Tibial nerve (tissue), 4 donors: ENCODE results near the gene RANGRF. TPM values are rescaled to one million over a fixed set of nuclear protein-coding genes. Genes with fewer than 3 reads are reported as not detected.

ENCODE experiments used
- DNase-seq, 2 donors: peaks; one replicate each; pipeline ENCODE4 v3.0.0-alpha.2; 2019; ENCODE audit warnings: low spot score in 2 of 2
- H3K27ac ChIP-seq, 4 donors: fragments of 200-600 bp; sonication (generic) in 3 of 4; one replicate each; pipeline ENCODE4 v1.5.1; 2017 to 2019; ENCODE audit warnings: mild to moderate bottlenecking in 1 of 4
- H3K27me3 ChIP-seq, 2 donors: fragments of 200-600 bp; sonication (generic) in 1 of 2; one replicate each; pipeline versions ENCODE4 v1.5.1 to v1.6.0; 2017 to 2019
- H3K36me3 ChIP-seq, 3 donors: fragments of 200-600 bp; sonication (generic); one replicate each; pipeline ENCODE4 v1.5.1; 2018 to 2019
- H3K4me1 ChIP-seq, 4 donors: fragments of 200-600 bp; sonication (generic) in 3 of 4; one replicate each; pipeline ENCODE4 v1.5.1; 2017 to 2019
- H3K4me3 ChIP-seq, 4 donors: fragments of 200-600 bp; sonication (generic) in 3 of 4; one replicate each; pipeline ENCODE4 v1.5.1; 2017 to 2019; ENCODE audit warnings: mild to moderate bottlenecking in 1 of 4, moderate library complexity in 1 of 4
- H3K9me3 ChIP-seq, 4 donors: fragments of 200-600 bp; sonication (generic) in 3 of 4; one replicate each; pipeline ENCODE4 v1.5.1; 2017 to 2019
- EP300 ChIP-seq, 2 donors: sonication (generic); formaldehyde crosslinking; IDR thresholded peaks; one replicate each; pipeline ENCODE4 v1.6.1; 2017; ENCODE audit warnings: antibody characterized with exemption in 2 of 2, mild to moderate bottlenecking in 1 of 2
- POLR2A ChIP-seq, 2 donors: fragments of 450-650 bp; IDR thresholded peaks; one replicate each; pipeline ENCODE4 v1.6.1; 2017; ENCODE audit warnings: antibody characterized with exemption in 2 of 2, mild to moderate bottlenecking in 2 of 2, moderate library complexity in 2 of 2
- WGBS, 2 donors: methylation state at CpG; one replicate each; pipeline ENCODE4 v1.1.5; 2018; 5-methylcytosine and 5-hydroxymethylcytosine counted together
- total RNA-seq, 4 donors: library from RNA; depleted of rRNA; stranded (reverse); fragments of >200 nt; gene quantifications; one replicate each; pipeline ENCODE4 v1.1.0, GENCODE V29; 2016
- TF ChIP-seq, protein P1 (sequence below), 5 experiments: fragments of 200-600 bp in 3 of 5; fragments of 450-650 bp in 2 of 5; sonication (generic) in 3 of 5; IDR thresholded peaks; one replicate each; pipeline ENCODE4 v1.5.1; 2016 to 2019; ENCODE audit warnings: antibody characterized with exemption in 5 of 5, mild to moderate bottlenecking in 3 of 5, moderate library complexity in 2 of 5

Gene RANGRF
- total RNA-seq, 4 donors from 2014 or later = 23.0 to 35.4 (median 25.1) TPM

DNA sequence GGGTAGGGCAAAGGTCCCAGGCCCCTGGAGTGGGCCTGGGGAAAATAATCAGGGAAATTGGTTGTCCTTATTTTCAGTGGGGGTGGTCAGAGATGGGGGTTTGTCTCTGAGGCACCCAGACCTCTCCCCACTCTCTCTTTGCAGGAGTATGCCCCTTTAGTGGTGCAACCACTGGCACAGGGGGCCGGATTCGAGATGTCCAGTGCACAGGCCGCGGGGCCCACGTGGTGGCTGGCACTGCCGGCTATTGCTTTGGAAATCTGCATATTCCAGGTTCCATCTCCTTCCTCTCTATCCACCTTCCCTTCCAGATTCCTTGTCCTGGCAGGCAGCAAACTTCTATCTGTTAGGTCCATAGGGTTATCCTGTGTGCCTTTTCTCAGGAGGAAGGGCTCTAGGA is 31.8 kb upstream of the RANGRF start:
- Histone ChIP-seq H3K9me3 (no peaks in the 10 kb centered on the region), H3K36me3 (peaks cover 0 to 80% (median 5%) of the 10 kb centered on the region in 3 donors), H3K4me3 (no peak overlapping the region), H3K27me3 (no peaks in the 10 kb centered on the region), H3K27ac (no peak overlapping the region), H3K4me1 (no peaks in the 10 kb centered on the region)
- WGBS, 2 donors = 98 to 99% methylated on average over 6 of the region's 6 CpGs
- DNase-seq = no peak
- no peak for TF ChIP-seq POLR2A (IDR thresholded peaks at IDR 0.05)

GRCh38 chr17:8257801-8258200 is 30.7 kb upstream of the RANGRF start:
- H3K36me3 ChIP-seq = peaks cover 0 to 91% (median 5%) of the 10 kb centered on the region in 3 donors
- TF ChIP-seq, protein P1, sequence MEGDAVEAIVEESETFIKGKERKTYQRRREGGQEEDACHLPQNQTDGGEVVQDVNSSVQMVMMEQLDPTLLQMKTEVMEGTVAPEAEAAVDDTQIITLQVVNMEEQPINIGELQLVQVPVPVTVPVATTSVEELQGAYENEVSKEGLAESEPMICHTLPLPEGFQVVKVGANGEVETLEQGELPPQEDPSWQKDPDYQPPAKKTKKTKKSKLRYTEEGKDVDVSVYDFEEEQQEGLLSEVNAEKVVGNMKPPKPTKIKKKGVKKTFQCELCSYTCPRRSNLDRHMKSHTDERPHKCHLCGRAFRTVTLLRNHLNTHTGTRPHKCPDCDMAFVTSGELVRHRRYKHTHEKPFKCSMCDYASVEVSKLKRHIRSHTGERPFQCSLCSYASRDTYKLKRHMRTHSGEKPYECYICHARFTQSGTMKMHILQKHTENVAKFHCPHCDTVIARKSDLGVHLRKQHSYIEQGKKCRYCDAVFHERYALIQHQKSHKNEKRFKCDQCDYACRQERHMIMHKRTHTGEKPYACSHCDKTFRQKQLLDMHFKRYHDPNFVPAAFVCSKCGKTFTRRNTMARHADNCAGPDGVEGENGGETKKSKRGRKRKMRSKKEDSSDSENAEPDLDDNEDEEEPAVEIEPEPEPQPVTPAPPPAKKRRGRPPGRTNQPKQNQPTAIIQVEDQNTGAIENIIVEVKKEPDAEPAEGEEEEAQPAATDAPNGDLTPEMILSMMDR (IDR thresholded peaks at IDR 0.05) = no peak
- no peak for TF ChIP-seq EP300 (IDR thresholded peaks at IDR 0.05)
- TF ChIP-seq POLR2A (IDR thresholded peaks at IDR 0.05) = no peak
- H3K27me3 ChIP-seq = no peaks in the 10 kb centered on the region
- H3K9me3 ChIP-seq = no peaks in the 10 kb centered on the region
- H3K4me3 ChIP-seq = no peak overlapping the region
- DNase-seq = no peak
- WGBS, 2 donors = 92 to 95% methylated on average over 8 of the region's 8 CpGs
- no peaks in the 10 kb centered on the region for H3K4me1 ChIP-seq
- no peak overlapping the region for H3K27ac ChIP-seq

DNA sequence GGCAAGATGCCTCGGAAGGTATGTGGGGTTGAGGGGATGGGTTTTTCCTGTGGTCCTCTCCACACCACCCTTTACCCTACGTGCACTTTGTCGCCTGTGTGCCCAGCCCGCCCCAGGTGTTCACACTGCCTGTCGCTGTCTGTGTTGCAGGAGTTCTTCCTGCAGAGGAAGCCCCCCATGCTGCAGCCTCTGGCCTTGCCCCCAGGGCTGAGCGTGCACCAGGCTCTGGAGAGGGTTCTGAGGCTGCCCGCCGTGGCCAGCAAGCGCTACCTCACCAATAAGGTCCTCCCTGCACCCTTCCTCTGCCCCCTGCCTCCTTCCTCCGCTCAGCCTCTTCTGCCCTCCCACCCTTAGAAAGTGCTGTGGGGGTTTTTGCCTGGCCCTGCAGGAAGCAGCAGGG is 24.1 kb upstream of the RANGRF start:
- no peaks in the 10 kb centered on the region for H3K9me3 ChIP-seq
- no peak for DNase-seq

GRCh38 chr17:8264836-8265542 is 23.5 kb upstream of the RANGRF start:
- peaks cover 0 to 94% (median 0%) of the 10 kb centered on the region in 3 donors for H3K36me3 ChIP-seq
- WGBS, 2 donors = 90 to 96% methylated on average over 15 to 16 of the region's 18 CpGs
- DNase-seq = no peak
- no peaks in the 10 kb centered on the region for H3K27me3 ChIP-seq
- no peak overlapping the region for H3K27ac ChIP-seq
- no peaks in the 10 kb centered on the region for H3K9me3 ChIP-seq
- H3K4me1 ChIP-seq = no peaks in the 10 kb centered on the region
- H3K4me3 ChIP-seq = no peak overlapping the region
- no peak for TF ChIP-seq POLR2A (IDR thresholded peaks at IDR 0.05)
- no peak for TF ChIP-seq EP300 (IDR thresholded peaks at IDR 0.05)
- TF ChIP-seq, protein P1 (IDR thresholded peaks at IDR 0.05) = no peak

More for the DNA sequence above, 24.1 kb upstream of the RANGRF start:
- Histone ChIP-seq H3K27ac (no peak overlapping the region), H3K4me3 (no peak overlapping the region), H3K36me3 (peaks cover 0 to 94% (median 0%) of the 10 kb centered on the region in 3 donors), H3K4me1 (no peaks in the 10 kb centered on the region), H3K27me3 (no peaks in the 10 kb centered on the region)
- TF ChIP-seq EP300 (IDR thresholded peaks at IDR 0.05) (no peak), POLR2A (IDR thresholded peaks at IDR 0.05) (no peak)
- TF ChIP-seq, protein P1 (IDR thresholded peaks at IDR 0.05) = no peak
- WGBS, 2 donors = 95 to 96% methylated on average over 10 of the region's 10 CpGs

GRCh38 chr17:8266648-8267479 is 21.6 kb upstream of the RANGRF start:
- H3K4me1 ChIP-seq = no peaks in the 10 kb centered on the region
- H3K27ac ChIP-seq = no peak overlapping the region
- H3K9me3 ChIP-seq = no peaks in the 10 kb centered on the region
- TF ChIP-seq, protein P1 (IDR thresholded peaks at IDR 0.05) = no peak
- no peak for TF ChIP-seq EP300 (IDR thresholded peaks at IDR 0.05)
- TF ChIP-seq POLR2A (IDR thresholded peaks at IDR 0.05) = no peak
- 90 to 92% methylated on average over 21 to 24 of the region's 29 CpGs for WGBS, 2 donors
- no peaks in the 10 kb centered on the region for H3K27me3 ChIP-seq
- no peak for DNase-seq
- H3K36me3 ChIP-seq = peaks cover 0 to 91% (median 0%) of the 10 kb centered on the region in 3 donors
- no peak overlapping the region for H3K4me3 ChIP-seq
